Naive B cell (primary cell): ENCODE measurements around the gene LPCAT4. TPM values are rescaled to one million over a fixed set of nuclear protein-coding genes. Genes with fewer than 3 reads are reported as not detected.
A peak's percentile ranks its signal among the peaks of the same experiment; 100 is the strongest.

ENCODE experiments used
- ATAC-seq, 2 donors: fragments of 150-1000 bp; cut with Tn5 transposase; 2 replicates each; pipeline ENCODE4 v1.10.0; 2021; ENCODE audit warnings: low read depth in 2 of 2, mild to moderate bottlenecking in 2 of 2, moderate library complexity in 2 of 2
- DNase-seq: peaks from one replicate; pipeline ENCODE4 v3.0.0; 2022
- H3K27ac Mint-ChIP-seq, 6 donors: one replicate each; pipeline ENCODE4 v1.8.0; 2020 to 2022; ENCODE audit warnings: mild to moderate bottlenecking in 6 of 6, mixed read lengths in 6 of 6, moderate library complexity in 5 of 6, inconsistent platforms in 2 of 6
- H3K27me3 Mint-ChIP-seq, 3 donors: one replicate each; pipeline ENCODE4 v1.8.0; 2021 to 2022; ENCODE audit warnings: mixed read lengths in 3 of 3, mild to moderate bottlenecking in 1 of 3
- H3K36me3 Mint-ChIP-seq, 2 donors: one replicate each; pipeline ENCODE4 v1.8.0; 2020 to 2022; ENCODE audit warnings: mixed read lengths in 2 of 2, inconsistent platforms in 1 of 2, mild to moderate bottlenecking in 1 of 2
- H3K4me1 Mint-ChIP-seq, 3 donors: one replicate each; pipeline ENCODE4 v1.8.0; 2020 to 2022; ENCODE audit warnings: mixed read lengths in 3 of 3, inconsistent platforms in 1 of 3, mild to moderate bottlenecking in 1 of 3, moderate library complexity in 1 of 3
- H3K4me3 Mint-ChIP-seq, 8 donors: one replicate each; pipeline ENCODE4 v1.8.0; 2020 to 2022; ENCODE audit warnings: mild to moderate bottlenecking in 8 of 8, mixed read lengths in 8 of 8, moderate library complexity in 8 of 8, inconsistent platforms in 2 of 8
- H3K9me3 Mint-ChIP-seq, 7 donors: one replicate each; pipeline ENCODE4 v1.8.0; 2020 to 2022; ENCODE audit warnings: mixed read lengths in 7 of 7, mild to moderate bottlenecking in 5 of 7, inconsistent platforms in 2 of 7, moderate library complexity in 1 of 7
- polyA plus RNA-seq, 6 donors: library from polyadenylated mRNA; unstranded; fragments of 300-500 nt; fragmentation: Illumina TruSeq; gene quantifications; one replicate each; pipeline ENCODE4 v1.2.3, GENCODE V29; 2021; ENCODE audit warnings: low read depth in 6 of 6

LPCAT4 gene
- polyA plus RNA-seq, 6 donors from 2014 or later = 3.3 to 7.6 (median 6.0) TPM

GRCh38 chr15:34373951-34374350 is 7.0 kb upstream of the LPCAT4 start:
- ATAC-seq (no peak), DNase-seq (no peak)
- peaks cover 0 to 8% (median 2%) of the 10 kb centered on the region in 3 donors for H3K4me1 Mint-ChIP-seq
- no peaks in the 10 kb centered on the region for H3K9me3 Mint-ChIP-seq
- no peak overlapping the region for H3K4me3 Mint-ChIP-seq
- no peaks in the 10 kb centered on the region for H3K36me3 Mint-ChIP-seq
- H3K27ac Mint-ChIP-seq = peak overlapping the region in 1 of 6 donors; percentile 38
- no peaks in the 10 kb centered on the region for H3K27me3 Mint-ChIP-seq

- peak overlapping the region in 1 of 8 donors; percentile 78 for H3K4me3 Mint-ChIP-seq
- H3K9me3 Mint-ChIP-seq = no peaks in the 10 kb centered on the region
- H3K27ac Mint-ChIP-seq = peak overlapping the region in 3 of 6 donors; percentile 19 to 83 (median 47)
These were observed 3.6 kb upstream of the LPCAT4 start for GRCh38 chr15:34370643-34371042.

GRCh38 chr15:34370129-34370528 is 3.1 kb upstream of the LPCAT4 start:
- Mint-ChIP-seq H3K9me3 (no peaks in the 10 kb centered on the region), H3K27me3 (no peaks in the 10 kb centered on the region), H3K27ac (peak overlapping the region in 5 of 6 donors; percentile 23 to 83 (median 34)), H3K4me3 (peak overlapping the region in 1 of 8 donors; percentile 78), H3K4me1 (peaks cover 23 to 24% (median 24%) of the 10 kb centered on the region in 3 donors), H3K36me3 (no peaks in the 10 kb centered on the region)
- DNase-seq (no peak), ATAC-seq (no peak)

More at GRCh38 chr15:34370643-34371042, 3.6 kb upstream of the LPCAT4 start:
- DNase-seq (no peak), ATAC-seq (no peak)
- H3K36me3 Mint-ChIP-seq = no peaks in the 10 kb centered on the region
- peaks cover 21 to 22% (median 21%) of the 10 kb centered on the region in 3 donors for H3K4me1 Mint-ChIP-seq
- H3K27me3 Mint-ChIP-seq = no peaks in the 10 kb centered on the region

- DNase-seq (no peak), ATAC-seq (peak in 1 of 2 donors; percentile 0)
- no peaks in the 10 kb centered on the region for H3K9me3 Mint-ChIP-seq
- peaks cover 0 to 8% of the 10 kb centered on the region in 2 donors for H3K36me3 Mint-ChIP-seq
- H3K27ac Mint-ChIP-seq = peak overlapping the region in 4 of 6 donors; percentile 64 to 91 (median 83)
- H3K4me3 Mint-ChIP-seq = peak overlapping the region; percentile 86 to 97 (median 94)
- no peaks in the 10 kb centered on the region for H3K27me3 Mint-ChIP-seq
- peaks cover 24 to 32% (median 27%) of the 10 kb centered on the region in 3 donors for H3K4me1 Mint-ChIP-seq
These were observed 528 bp downstream of the LPCAT4 start for GRCh38 chr15:34366271-34367065.

- DNase-seq (no peak), ATAC-seq (no peak)
- H3K27ac Mint-ChIP-seq = peak overlapping the region in 3 of 6 donors; percentile 5 to 85 (median 32)
- H3K4me3 Mint-ChIP-seq = peak overlapping the region; percentile 86 to 97 (median 94)
- no peaks in the 10 kb centered on the region for H3K9me3 Mint-ChIP-seq
- peaks cover 24 to 32% (median 27%) of the 10 kb centered on the region in 3 donors for H3K4me1 Mint-ChIP-seq
- no peaks in the 10 kb centered on the region for H3K27me3 Mint-ChIP-seq
- H3K36me3 Mint-ChIP-seq = peaks cover 0 to 13% of the 10 kb centered on the region in 2 donors
These were observed 1.2 kb downstream of the LPCAT4 start for GRCh38 chr15:34365836-34366235.

GRCh38 chr15:34365091-34365825 is 1.7 kb downstream of the LPCAT4 start:
- Mint-ChIP-seq H3K9me3 (no peaks in the 10 kb centered on the region), H3K27me3 (no peaks in the 10 kb centered on the region), H3K4me1 (peaks cover 24 to 32% (median 27%) of the 10 kb centered on the region in 3 donors), H3K4me3 (peak overlapping the region; percentile 68 to 97 (median 93)), H3K27ac (peak overlapping the region in 4 of 6 donors; percentile 5 to 59 (median 36)), H3K36me3 (peaks cover 0 to 18% of the 10 kb centered on the region in 2 donors)
- ATAC-seq = no peak
- no peak for DNase-seq

GRCh38 chr15:34364041-34364440 is 3.0 kb downstream of the LPCAT4 start:
- peak overlapping the region in 1 of 6 donors; percentile 7 for H3K27ac Mint-ChIP-seq
- H3K9me3 Mint-ChIP-seq = no peaks in the 10 kb centered on the region
- ATAC-seq (no peak), DNase-seq (no peak)
- peaks cover 0 to 23% of the 10 kb centered on the region in 2 donors for H3K36me3 Mint-ChIP-seq
- peak overlapping the region in 1 of 8 donors; percentile 79 for H3K4me3 Mint-ChIP-seq
- peaks cover 21 to 32% (median 27%) of the 10 kb centered on the region in 3 donors for H3K4me1 Mint-ChIP-seq
- no peaks in the 10 kb centered on the region for H3K27me3 Mint-ChIP-seq

- ATAC-seq = no peak
These were observed 4.8 kb downstream of the LPCAT4 start for GRCh38 chr15:34362047-34362773.

GRCh38 chr15:34361278-34361677 is 5.7 kb downstream of the LPCAT4 start:
- Mint-ChIP-seq H3K9me3 (no peaks in the 10 kb centered on the region), H3K36me3 (peaks cover 3 to 32% of the 10 kb centered on the region in 2 donors), H3K27me3 (no peaks in the 10 kb centered on the region), H3K4me3 (no peak overlapping the region), H3K27ac (peak overlapping the region in 1 of 6 donors; percentile 47), H3K4me1 (peaks cover 13 to 18% (median 14%) of the 10 kb centered on the region in 3 donors)
- ATAC-seq = no peak
- DNase-seq = no peak

More at GRCh38 chr15:34362047-34362773, 4.8 kb downstream of the LPCAT4 start:
- no peaks in the 10 kb centered on the region for H3K27me3 Mint-ChIP-seq
- H3K36me3 Mint-ChIP-seq = peaks cover 3 to 32% of the 10 kb centered on the region in 2 donors
- no peak for DNase-seq
- H3K4me3 Mint-ChIP-seq = peak overlapping the region in 3 of 8 donors; percentile 27 to 75 (median 51)
- H3K4me1 Mint-ChIP-seq = peaks cover 15 to 24% (median 20%) of the 10 kb centered on the region in 3 donors
- no peaks in the 10 kb centered on the region for H3K9me3 Mint-ChIP-seq
- peak overlapping the region in 1 of 6 donors; percentile 47 for H3K27ac Mint-ChIP-seq

GRCh38 chr15:34360298-34360697 is 6.7 kb downstream of the LPCAT4 start:
- Mint-ChIP-seq H3K4me3 (no peak overlapping the region), H3K27me3 (no peaks in the 10 kb centered on the region), H3K4me1 (peaks cover 5 to 8% (median 7%) of the 10 kb centered on the region in 3 donors), H3K27ac (no peak overlapping the region), H3K36me3 (peaks cover 3 to 32% of the 10 kb centered on the region in 2 donors), H3K9me3 (no peaks in the 10 kb centered on the region)
- ATAC-seq (no peak), DNase-seq (no peak)

- DNase-seq = no peak
- Mint-ChIP-seq H3K27me3 (no peaks in the 10 kb centered on the region), H3K4me1 (peaks cover 5 to 8% (median 5%) of the 10 kb centered on the region in 3 donors), H3K27ac (peak overlapping the region in 1 of 6 donors; percentile 10), H3K4me3 (no peak overlapping the region), H3K36me3 (peaks cover 3 to 32% of the 10 kb centered on the region in 2 donors), H3K9me3 (no peaks in the 10 kb centered on the region)
- no peak for ATAC-seq
These were observed 7.6 kb downstream of the LPCAT4 start for GRCh38 chr15:34359416-34359815.

- Mint-ChIP-seq H3K4me3 (no peak overlapping the region), H3K27ac (peak overlapping the region in 3 of 6 donors; percentile 10 to 86 (median 76)), H3K36me3 (peaks cover 3 to 32% of the 10 kb centered on the region in 2 donors), H3K9me3 (no peaks in the 10 kb centered on the region), H3K27me3 (no peaks in the 10 kb centered on the region), H3K4me1 (peaks cover 5 to 8% (median 5%) of the 10 kb centered on the region in 3 donors)
- ATAC-seq (no peak), DNase-seq (no peak)
These were observed 8.0 kb downstream of the LPCAT4 start for GRCh38 chr15:34358948-34359347.

GRCh38 chr15:34358367-34358766 is 8.6 kb downstream of the LPCAT4 start:
- Mint-ChIP-seq H3K4me3 (no peak overlapping the region), H3K27ac (peak overlapping the region in 1 of 6 donors; percentile 65), H3K4me1 (peaks cover 5 to 8% (median 5%) of the 10 kb centered on the region in 3 donors)

More at GRCh38 chr15:34358367-34358766, 8.6 kb downstream of the LPCAT4 start:
- Mint-ChIP-seq H3K27me3 (no peaks in the 10 kb centered on the region), H3K36me3 (peaks cover 3 to 32% of the 10 kb centered on the region in 2 donors), H3K9me3 (no peaks in the 10 kb centered on the region)
- DNase-seq (no peak), ATAC-seq (no peak)
